ENCODE results near the gene SNRNP40.

DNA sequence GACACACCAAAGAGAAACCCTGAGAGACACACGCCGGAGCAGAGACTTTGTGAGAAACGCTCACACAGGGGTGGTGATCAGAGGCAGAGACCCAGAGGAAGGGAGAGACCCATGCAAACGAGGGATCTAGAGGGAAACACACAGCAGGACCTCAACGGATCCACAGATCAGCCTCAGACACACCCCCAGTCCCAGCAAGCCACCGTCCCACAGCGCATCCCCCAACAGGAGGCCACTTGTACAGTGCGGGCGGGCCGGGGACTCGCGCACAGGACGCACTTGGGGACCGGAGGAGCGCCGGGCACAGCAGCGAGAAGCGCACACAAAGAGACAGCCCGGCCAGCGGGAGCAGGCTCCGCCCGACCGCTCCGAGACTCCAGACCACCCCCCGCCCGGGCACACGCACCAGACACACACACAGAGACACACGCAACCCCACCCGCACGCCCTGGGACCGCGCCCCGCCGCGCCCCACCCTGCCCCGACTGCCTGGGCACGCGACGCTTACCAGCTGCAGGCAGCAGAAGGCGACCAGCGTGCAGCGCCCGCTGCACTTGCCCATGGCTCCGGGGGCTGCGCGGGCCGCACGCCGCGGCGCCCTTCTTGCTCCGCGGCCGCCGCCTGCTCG, 57.5 kb downstream of the SNRNP40 start:
- TF ChIP-seq TAF1 (IDR thresholded peaks at IDR 0.05; ENCODE audit: borderline replicate concordance, low read depth, low read length) (no peak), POLR2A (IDR thresholded peaks at IDR 0.05; ENCODE audit: low read depth, low read length) (no peak)

All from GM12892 (cell line).